Measurements from ENCODE around the gene SORL1. TPM values are rescaled to one million over a fixed set of nuclear protein-coding genes. Genes with fewer than 3 reads are reported as not detected.
"Not testable (repeated sequence)": the region's sequence is repeated elsewhere in the genome, so short reads cannot be mapped to it uniquely, and the experiment has no call there.

The SORL1 gene, protein sequence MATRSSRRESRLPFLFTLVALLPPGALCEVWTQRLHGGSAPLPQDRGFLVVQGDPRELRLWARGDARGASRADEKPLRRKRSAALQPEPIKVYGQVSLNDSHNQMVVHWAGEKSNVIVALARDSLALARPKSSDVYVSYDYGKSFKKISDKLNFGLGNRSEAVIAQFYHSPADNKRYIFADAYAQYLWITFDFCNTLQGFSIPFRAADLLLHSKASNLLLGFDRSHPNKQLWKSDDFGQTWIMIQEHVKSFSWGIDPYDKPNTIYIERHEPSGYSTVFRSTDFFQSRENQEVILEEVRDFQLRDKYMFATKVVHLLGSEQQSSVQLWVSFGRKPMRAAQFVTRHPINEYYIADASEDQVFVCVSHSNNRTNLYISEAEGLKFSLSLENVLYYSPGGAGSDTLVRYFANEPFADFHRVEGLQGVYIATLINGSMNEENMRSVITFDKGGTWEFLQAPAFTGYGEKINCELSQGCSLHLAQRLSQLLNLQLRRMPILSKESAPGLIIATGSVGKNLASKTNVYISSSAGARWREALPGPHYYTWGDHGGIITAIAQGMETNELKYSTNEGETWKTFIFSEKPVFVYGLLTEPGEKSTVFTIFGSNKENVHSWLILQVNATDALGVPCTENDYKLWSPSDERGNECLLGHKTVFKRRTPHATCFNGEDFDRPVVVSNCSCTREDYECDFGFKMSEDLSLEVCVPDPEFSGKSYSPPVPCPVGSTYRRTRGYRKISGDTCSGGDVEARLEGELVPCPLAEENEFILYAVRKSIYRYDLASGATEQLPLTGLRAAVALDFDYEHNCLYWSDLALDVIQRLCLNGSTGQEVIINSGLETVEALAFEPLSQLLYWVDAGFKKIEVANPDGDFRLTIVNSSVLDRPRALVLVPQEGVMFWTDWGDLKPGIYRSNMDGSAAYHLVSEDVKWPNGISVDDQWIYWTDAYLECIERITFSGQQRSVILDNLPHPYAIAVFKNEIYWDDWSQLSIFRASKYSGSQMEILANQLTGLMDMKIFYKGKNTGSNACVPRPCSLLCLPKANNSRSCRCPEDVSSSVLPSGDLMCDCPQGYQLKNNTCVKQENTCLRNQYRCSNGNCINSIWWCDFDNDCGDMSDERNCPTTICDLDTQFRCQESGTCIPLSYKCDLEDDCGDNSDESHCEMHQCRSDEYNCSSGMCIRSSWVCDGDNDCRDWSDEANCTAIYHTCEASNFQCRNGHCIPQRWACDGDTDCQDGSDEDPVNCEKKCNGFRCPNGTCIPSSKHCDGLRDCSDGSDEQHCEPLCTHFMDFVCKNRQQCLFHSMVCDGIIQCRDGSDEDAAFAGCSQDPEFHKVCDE (N-terminal part only)
- 100 to 1,000 TPM; 273 to 331 TPM for total RNA-seq
- 851 to 858 reads per million in 2 donors for total RNA-seq

DNA sequence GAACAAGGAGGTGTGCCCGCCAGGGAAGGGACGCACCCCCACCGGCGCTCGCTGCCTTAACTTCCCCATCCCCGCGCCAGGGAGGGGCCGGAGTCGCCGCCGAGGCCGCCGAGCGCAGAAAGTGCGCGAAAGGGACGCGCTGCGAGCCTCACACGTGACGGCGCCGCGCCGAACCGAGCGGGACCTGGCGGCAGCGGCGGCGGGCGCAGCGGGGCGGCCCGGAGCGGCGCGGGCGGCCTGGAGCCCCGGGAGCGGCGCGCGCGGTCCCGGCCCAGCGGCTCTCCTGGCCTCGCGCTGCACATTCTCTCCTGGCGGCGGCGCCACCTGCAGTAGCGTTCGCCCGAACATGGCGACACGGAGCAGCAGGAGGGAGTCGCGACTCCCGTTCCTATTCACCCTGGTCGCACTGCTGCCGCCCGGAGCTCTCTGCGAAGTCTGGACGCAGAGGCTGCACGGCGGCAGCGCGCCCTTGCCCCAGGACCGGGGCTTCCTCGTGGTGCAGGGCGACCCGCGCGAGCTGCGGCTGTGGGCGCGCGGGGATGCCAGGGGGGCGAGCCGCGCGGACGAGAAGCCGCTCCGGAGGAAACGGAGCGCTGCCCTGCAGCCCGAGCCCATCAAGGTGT lies at the start of gene SORL1:
TSS of gene SORL1 (plus strand) at position 329 of the 623 bp plus-strand sequence. CDS start at position 347, 18 bp downstream.
- Mint-ChIP-seq H3K27me3 (no peaks in the 10 kb centered on the region), H3K4me3 (peak within 1 kb of the TSS; percentile 99), H3K27ac (peak within 1 kb of the TSS; percentile 99), H3K36me3 (ENCODE audit: low read depth) (peaks cover 12% of the 10 kb centered on the region), H3K4me1 (peaks cover 78% of the 10 kb centered on the region)
- ATAC-seq (peak; percentile 70), DNase-seq (peak; percentile 55 to 69 (median 61))
- no peaks in the 10 kb centered on the region for H3K9me3 ChIP-seq (ENCODE audit: control insufficient read depth, low read length, poor library complexity, severe bottlenecking)

DNA sequence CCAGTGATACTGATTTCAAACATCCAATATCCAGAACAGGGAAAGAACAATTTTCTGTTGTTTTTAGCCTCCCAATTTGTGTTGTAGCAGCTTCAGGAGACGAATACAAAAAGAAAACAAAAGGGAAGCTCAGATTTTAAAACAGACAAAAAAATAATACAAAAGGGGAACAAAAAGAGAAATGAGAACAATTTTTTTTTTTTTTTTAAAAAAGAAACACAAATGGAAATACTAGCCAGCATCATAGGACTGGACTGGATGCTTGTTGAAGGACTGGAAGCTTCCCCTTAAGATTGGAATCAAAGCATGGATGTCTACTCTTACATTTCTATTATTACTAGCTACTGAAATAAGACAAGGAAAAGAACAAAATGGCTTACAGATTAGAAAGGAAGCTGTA lies 46.5 kb upstream of the SORL1 start:
- DNase-seq: no peak
- peak overlapping the region; percentile 43 for H3K27ac Mint-ChIP-seq
- no peaks in the 10 kb centered on the region for H3K27me3 Mint-ChIP-seq
- no peaks in the 10 kb centered on the region for H3K36me3 Mint-ChIP-seq (ENCODE audit: low read depth)
- no peak for ATAC-seq
- H3K4me1 Mint-ChIP-seq: peaks cover 2% of the 10 kb centered on the region
- no peak overlapping the region for H3K4me3 Mint-ChIP-seq
- peaks cover 3% of the 10 kb centered on the region for H3K9me3 ChIP-seq (ENCODE audit: control insufficient read depth, low read length, poor library complexity, severe bottlenecking)

DNA sequence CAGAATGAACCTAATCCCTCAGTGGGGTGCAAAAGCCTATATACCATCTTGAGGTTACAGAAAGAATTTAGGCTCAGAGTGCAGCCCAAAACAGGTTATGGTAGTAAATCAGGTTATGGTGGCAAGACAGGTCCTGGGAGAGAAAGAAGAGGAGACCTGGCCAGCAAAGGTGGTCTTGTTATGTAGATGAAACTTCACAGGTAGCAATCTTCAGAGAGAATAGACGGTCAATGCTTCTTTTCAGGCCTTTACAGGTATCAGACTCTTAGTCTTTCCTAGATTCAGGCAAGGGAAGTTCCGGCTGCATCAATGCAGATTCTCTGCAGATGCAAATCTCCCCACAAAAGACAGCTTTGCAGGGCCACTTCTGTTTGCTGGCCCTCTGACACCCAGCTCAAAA lies 45.8 kb upstream of the SORL1 start:
- H3K9me3 ChIP-seq (ENCODE audit: control insufficient read depth, low read length, poor library complexity, severe bottlenecking): peaks cover 3% of the 10 kb centered on the region
- H3K27me3 Mint-ChIP-seq: no peaks in the 10 kb centered on the region
- H3K36me3 Mint-ChIP-seq (ENCODE audit: low read depth): no peaks in the 10 kb centered on the region
- DNase-seq (no peak), ATAC-seq (no peak)
- H3K4me1 Mint-ChIP-seq: peaks cover 2% of the 10 kb centered on the region
- no peak overlapping the region for H3K4me3 Mint-ChIP-seq
- H3K27ac Mint-ChIP-seq: peak overlapping the region; percentile 16

DNA sequence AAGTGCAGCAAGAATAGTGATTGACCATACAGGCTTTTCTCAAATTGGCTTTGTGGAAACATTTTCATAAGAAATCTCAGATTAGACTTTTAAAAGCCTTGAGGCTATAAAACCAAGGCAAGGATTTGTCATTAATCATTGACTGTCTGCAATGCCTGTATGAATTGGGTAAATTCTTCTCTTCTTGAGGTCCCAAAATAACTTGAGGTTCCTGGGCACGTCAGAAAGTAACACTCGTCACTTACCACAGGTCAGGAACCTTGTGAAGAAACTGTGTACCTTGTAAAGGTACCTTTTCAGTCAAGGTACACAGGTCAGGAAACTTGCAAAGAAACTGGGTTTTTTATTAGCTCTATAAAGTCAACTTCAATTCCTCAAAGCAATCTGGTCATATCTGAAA lies 43.3 kb upstream of the SORL1 start:
- Mint-ChIP-seq H3K27ac (no peak overlapping the region), H3K27me3 (no peaks in the 10 kb centered on the region), H3K4me1 (no peaks in the 10 kb centered on the region), H3K36me3 (ENCODE audit: low read depth) (no peaks in the 10 kb centered on the region), H3K4me3 (no peak overlapping the region)
- no peak for ATAC-seq
- H3K9me3 ChIP-seq (ENCODE audit: control insufficient read depth, low read length, poor library complexity, severe bottlenecking): no peaks in the 10 kb centered on the region
- no peak for DNase-seq

DNA sequence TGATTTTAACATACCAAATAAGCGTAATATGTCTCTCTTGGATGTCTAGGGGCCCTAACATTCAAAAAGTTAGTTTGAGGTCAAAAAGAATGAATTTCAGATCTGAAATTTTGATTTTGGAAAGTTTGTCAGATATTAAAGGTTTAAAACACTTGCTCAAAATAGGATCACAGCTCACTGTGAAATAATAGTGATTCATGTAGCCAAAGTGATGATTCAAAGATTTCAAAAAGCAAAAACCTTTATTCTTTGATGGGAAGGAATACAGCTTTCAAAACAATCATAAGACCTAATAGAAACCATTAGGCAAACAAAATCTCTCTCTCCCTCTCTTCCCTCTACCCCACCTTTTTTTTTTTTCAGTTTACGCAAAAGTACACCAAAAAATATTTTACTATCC lies 42.1 kb upstream of the SORL1 start:
- not testable (repeated sequence) for H3K36me3 Mint-ChIP-seq (ENCODE audit: low read depth); ATAC-seq; H3K27me3 Mint-ChIP-seq; H3K4me1 Mint-ChIP-seq; H3K4me3 Mint-ChIP-seq; DNase-seq; H3K27ac Mint-ChIP-seq; H3K9me3 ChIP-seq (ENCODE audit: control insufficient read depth, low read length, poor library complexity, severe bottlenecking)

DNA sequence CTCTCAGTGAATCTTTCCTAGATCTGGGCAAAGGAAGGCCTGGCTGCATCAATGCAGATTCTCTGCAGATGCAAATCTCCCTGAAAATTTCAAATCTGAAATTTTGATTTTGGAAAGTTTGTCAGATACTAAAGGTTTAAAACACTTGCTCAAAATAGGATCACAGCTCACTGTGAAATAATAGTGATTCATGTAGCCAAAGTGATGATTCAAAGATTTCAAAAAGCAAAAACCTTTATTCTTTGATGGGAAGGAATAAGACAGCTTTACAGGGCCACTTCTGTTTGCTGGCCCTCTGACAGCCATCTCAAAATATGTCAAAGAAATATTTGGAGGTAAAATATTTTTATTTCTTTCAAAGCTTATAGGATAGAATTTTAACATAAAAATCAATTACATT lies 40.8 kb upstream of the SORL1 start:
- not testable (repeated sequence) for H3K9me3 ChIP-seq (ENCODE audit: control insufficient read depth, low read length, poor library complexity, severe bottlenecking); H3K4me3 Mint-ChIP-seq; DNase-seq; H3K27me3 Mint-ChIP-seq; H3K4me1 Mint-ChIP-seq; ATAC-seq; H3K36me3 Mint-ChIP-seq (ENCODE audit: low read depth)
- peak overlapping the region; percentile 66 for H3K27ac Mint-ChIP-seq

DNA sequence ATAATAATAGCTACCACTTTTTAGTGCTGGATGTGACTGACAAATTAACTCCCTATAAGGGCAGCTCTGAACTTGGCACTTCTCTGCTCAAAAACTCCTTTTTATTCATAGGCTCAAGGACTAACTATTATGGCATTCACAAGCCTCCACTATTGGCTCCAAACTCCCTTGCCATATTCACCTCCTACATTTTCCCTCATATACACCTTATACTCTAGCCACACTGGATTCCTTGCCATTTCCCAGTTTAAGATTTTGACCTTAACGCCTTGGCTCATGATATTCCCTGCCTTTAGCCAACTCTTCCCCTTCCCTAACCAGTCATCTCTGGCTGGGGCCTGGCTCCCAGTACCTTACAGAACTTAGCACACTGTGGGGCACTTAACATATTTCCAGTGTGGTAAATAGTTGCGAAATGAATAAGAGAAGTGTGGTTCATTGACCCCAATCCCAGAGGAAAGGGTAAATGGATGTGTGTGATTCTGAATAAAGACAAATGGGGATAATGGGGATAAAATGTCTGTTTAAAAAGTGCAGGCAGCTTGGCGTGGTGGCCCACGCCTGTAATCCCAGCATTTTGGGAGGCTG lies 40.0 kb upstream of the SORL1 start:
- no peaks in the 10 kb centered on the region for H3K27me3 Mint-ChIP-seq
- peak overlapping the region; percentile 34 for H3K27ac Mint-ChIP-seq
- ATAC-seq: no peak
- no peak overlapping the region for H3K4me3 Mint-ChIP-seq
- DNase-seq: no peak
- H3K4me1 Mint-ChIP-seq: peaks cover 10% of the 10 kb centered on the region
- no peaks in the 10 kb centered on the region for H3K9me3 ChIP-seq (ENCODE audit: control insufficient read depth, low read length, poor library complexity, severe bottlenecking)
- no peaks in the 10 kb centered on the region for H3K36me3 Mint-ChIP-seq (ENCODE audit: low read depth)

DNA sequence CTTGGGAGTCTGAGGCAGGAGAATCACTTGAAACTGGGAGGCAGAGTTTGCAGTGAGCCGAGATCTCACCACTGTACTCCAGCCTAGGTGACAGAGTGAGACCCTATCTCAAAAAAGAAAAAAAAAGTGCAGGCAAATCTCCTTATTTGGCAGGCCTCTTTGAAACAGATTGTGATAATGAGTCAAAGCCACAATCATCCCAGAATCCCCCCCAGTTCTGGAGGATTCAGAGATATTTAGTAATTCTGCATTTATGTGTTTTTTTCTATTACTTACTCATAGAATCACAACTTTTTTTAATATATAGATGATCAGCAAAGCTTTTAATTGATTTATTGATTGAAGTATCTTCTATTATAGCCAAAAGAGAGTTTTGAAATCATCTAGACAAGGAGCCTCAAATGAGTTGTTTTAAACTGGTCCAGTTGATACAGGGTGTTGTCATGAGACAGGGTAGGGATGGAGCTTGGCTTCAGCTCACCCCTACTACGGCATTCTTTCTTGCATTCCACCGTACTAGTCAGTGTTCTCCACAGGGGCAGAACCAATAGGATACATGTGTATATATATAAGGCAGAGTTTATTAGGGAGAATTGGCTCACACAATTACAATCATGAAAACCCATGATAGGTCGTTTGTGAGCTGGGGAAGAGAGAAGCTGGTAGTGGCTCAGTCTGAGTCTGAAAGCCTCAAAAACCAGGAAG lies 39.3 kb upstream of the SORL1 start:
- Mint-ChIP-seq H3K27ac (no peak overlapping the region), H3K4me3 (no peak overlapping the region)

DNA sequence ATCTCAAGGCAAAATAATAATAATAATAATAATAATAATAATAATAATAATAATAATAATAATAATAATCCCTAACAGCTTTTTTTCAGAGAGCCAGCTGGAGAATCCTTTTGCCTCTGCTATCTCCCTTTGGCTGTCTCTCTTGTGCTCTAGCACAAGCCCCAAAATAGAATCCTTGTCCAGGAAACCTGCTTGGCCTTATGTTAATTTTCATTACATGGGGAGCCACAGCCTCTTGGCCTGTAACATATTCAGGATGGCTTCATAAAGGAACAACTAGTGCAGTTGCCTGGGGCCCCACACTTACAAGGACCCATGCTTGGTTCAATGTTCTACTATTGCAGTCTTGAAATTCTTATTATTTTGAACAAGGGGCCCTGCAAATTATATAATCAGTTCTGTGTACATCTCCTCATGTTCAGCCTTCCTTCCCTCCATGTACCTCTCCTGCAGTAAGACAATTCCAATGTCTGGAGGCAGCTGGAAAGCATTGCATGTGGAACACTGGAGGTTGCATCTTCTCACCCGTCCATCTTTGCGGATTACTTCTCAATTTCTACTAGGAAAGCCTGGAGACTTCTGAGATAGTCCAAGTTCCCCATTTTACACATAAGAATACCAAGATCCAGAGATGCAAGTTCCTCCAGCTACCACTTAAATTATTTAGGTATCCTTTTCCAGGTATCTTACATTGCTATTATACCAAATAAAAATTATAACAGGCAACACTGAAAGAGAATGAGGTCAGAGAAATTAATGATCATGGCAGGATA lies 37.8 kb upstream of the SORL1 start:
- H3K27ac Mint-ChIP-seq: peak overlapping the region; percentile 87
- H3K4me1 Mint-ChIP-seq: peaks cover 23% of the 10 kb centered on the region
- ATAC-seq (no peak), DNase-seq (no peak)
- H3K27me3 Mint-ChIP-seq: no peaks in the 10 kb centered on the region
- no peaks in the 10 kb centered on the region for H3K36me3 Mint-ChIP-seq (ENCODE audit: low read depth)
- no peak overlapping the region for H3K4me3 Mint-ChIP-seq
- no peaks in the 10 kb centered on the region for H3K9me3 ChIP-seq (ENCODE audit: control insufficient read depth, low read length, poor library complexity, severe bottlenecking)

More for the DNA sequence above, 39.3 kb upstream of the SORL1 start:
- H3K9me3 ChIP-seq (ENCODE audit: control insufficient read depth, low read length, poor library complexity, severe bottlenecking): no peaks in the 10 kb centered on the region
- Mint-ChIP-seq H3K27me3 (no peaks in the 10 kb centered on the region), H3K4me1 (peaks cover 17% of the 10 kb centered on the region), H3K36me3 (ENCODE audit: low read depth) (no peaks in the 10 kb centered on the region)
- DNase-seq (no peak), ATAC-seq (no peak)

DNA sequence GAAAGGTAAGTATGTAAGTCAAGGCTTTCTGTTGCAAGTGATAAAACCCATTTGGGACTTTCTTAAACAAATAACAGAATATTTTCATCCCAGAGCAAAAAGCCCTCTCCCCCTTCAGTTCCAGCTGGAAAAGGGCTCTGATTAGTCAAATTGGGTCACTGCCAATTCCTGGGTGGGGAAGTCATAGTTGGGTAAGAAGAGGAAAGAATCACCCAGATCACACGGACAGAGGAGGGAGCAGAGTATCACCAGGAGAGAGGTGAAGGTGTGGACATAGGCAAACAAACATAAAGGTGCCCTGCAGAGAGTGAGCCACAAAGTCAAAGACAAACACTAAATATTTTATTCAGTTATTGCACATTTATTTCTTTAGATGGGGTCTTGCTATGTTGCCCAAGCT lies 36.3 kb upstream of the SORL1 start:
- no peak overlapping the region for H3K4me3 Mint-ChIP-seq
- H3K27ac Mint-ChIP-seq: peak overlapping the region; percentile 87
- H3K9me3 ChIP-seq (ENCODE audit: control insufficient read depth, low read length, poor library complexity, severe bottlenecking): no peaks in the 10 kb centered on the region
- DNase-seq: no peak
- peaks cover 31% of the 10 kb centered on the region for H3K4me1 Mint-ChIP-seq
- H3K36me3 Mint-ChIP-seq (ENCODE audit: low read depth): no peaks in the 10 kb centered on the region
- no peak for ATAC-seq
- H3K27me3 Mint-ChIP-seq: no peaks in the 10 kb centered on the region

DNA sequence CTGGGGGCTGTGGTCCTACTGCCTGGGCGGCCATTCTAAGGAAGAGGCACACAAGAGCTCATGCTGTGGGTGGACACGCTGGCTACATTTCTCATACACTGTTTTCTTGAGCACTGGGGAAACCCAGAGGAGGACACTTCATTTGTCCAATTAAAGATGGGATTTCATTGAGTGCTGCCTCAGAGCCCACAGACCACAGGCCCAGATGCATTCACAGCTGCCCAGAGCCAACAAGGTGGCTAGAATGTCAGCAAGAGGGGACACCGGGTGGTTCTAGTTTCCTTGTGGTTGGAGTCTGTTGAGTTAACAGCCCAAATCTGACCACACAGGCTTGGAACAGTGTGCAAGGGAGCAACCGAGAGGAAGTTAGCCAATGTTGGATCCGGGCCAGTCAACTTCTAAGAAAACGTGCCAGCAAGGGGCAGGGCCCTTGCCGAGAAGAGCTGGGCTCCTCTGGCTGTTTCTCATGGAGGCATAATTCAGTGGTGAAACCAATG lies 35.0 kb upstream of the SORL1 start:
- DNase-seq (peak in 1 of 3 donors; percentile 35), ATAC-seq (peak; percentile 56)
- Mint-ChIP-seq H3K27ac (peak overlapping the region; percentile 95), H3K27me3 (no peaks in the 10 kb centered on the region), H3K4me1 (peaks cover 39% of the 10 kb centered on the region), H3K4me3 (peak overlapping the region; percentile 50), H3K36me3 (ENCODE audit: low read depth) (no peaks in the 10 kb centered on the region)
- H3K9me3 ChIP-seq (ENCODE audit: control insufficient read depth, low read length, poor library complexity, severe bottlenecking): no peaks in the 10 kb centered on the region

All from T-helper 17 cell (primary cell).